Keratinocyte (primary cell): ENCODE data around the gene TAGLN2. TPM values are rescaled to one million over a fixed set of nuclear protein-coding genes. Genes with fewer than 3 reads are reported as not detected.

Experiments used
- DNase-seq: peaks from one replicate; pipeline ENCODE4 v3.0.0-alpha.2; 2011; ENCODE audit warnings: low read depth, missing footprints, low spot score
- FAIRE-seq: peaks from 2 replicates; lab custom pipeline; 2011; peaks lifted over from hg19 to GRCh38; lab: Jason Lieb, UNC
- H2AFZ ChIP-seq: 2 replicates; pipeline ENCODE4 v1.6.0; 2012; ENCODE audit warnings: low read length, control low read depth, inconsistent platforms; ENCODE audit not compliant: control insufficient read depth
- H3K27ac ChIP-seq: 2 replicates; pipeline ENCODE4 v1.5.1; 2011; ENCODE audit warnings: low read length; ENCODE audit not compliant: control insufficient read depth, insufficient read depth
- H3K27me3 ChIP-seq: 3 replicates; pipeline ENCODE4 v1.6.0; 2011; ENCODE audit warnings: low read length; ENCODE audit not compliant: control insufficient read depth, insufficient read depth; ENCODE audit errors: extremely low read depth
- H3K36me3 ChIP-seq, 2 experiments: 2 replicates in 1 of 2; 3 replicates in 1 of 2; pipeline ENCODE4 v1.5.1; 2011; ENCODE audit warnings: low read length in 2 of 2, mild to moderate bottlenecking in 1 of 2; ENCODE audit not compliant: control insufficient read depth in 2 of 2, insufficient read depth in 2 of 2; ENCODE audit errors: extremely low read depth in 1 of 2
- H3K4me1 ChIP-seq: 3 replicates; pipeline ENCODE4 v1.5.1; 2011; ENCODE audit warnings: low read length; ENCODE audit not compliant: control insufficient read depth, insufficient read depth; ENCODE audit errors: extremely low read depth
- H3K4me2 ChIP-seq: 3 replicates; pipeline ENCODE4 v1.6.0; 2011; ENCODE audit warnings: low read depth, low read length; ENCODE audit not compliant: control insufficient read depth, insufficient read depth; ENCODE audit errors: extremely low read depth
- H3K4me3 ChIP-seq, 3 experiments: fragments of 200-600 bp in 1 of 3; sonication (generic) in 1 of 3; 2 replicates in 2 of 3; 3 replicates in 1 of 3; pipeline ENCODE4 v1.5.1; 2011 to 2016; ENCODE audit warnings: low read length in 3 of 3, mild to moderate bottlenecking in 3 of 3, control low read depth in 2 of 3, inconsistent platforms in 1 of 3, low read depth in 1 of 3, mixed read lengths in 1 of 3, mixed run types in 1 of 3, moderate library complexity in 1 of 3; ENCODE audit not compliant: control insufficient read depth in 2 of 3, insufficient read depth in 2 of 3; ENCODE audit errors: extremely low read depth in 1 of 3
- H3K79me2 ChIP-seq: 2 replicates; pipeline ENCODE4 v1.6.0; 2012; ENCODE audit warnings: low read length; ENCODE audit not compliant: control insufficient read depth, insufficient read depth
- H3K9ac ChIP-seq: 3 replicates; pipeline ENCODE4 v1.6.0; 2011; ENCODE audit warnings: low read length; ENCODE audit not compliant: control insufficient read depth, insufficient read depth; ENCODE audit errors: extremely low read depth
- H3K9me1 ChIP-seq: 3 replicates; pipeline ENCODE4 v1.6.0; 2011; ENCODE audit warnings: low read length; ENCODE audit not compliant: control insufficient read depth, insufficient read depth; ENCODE audit errors: extremely low read depth
- H3K9me3 ChIP-seq: 2 replicates; pipeline ENCODE4 v1.5.1; 2012; ENCODE audit warnings: low read depth, low read length; ENCODE audit not compliant: control insufficient read depth
- H4K20me1 ChIP-seq: 3 replicates; pipeline ENCODE4 v1.6.0; 2011; ENCODE audit warnings: low read length; ENCODE audit not compliant: control insufficient read depth, insufficient read depth; ENCODE audit errors: extremely low read depth
- CTCF ChIP-seq, 3 experiments: IDR thresholded peaks in 1 of 3; conservative IDR thresholded peaks in 1 of 3; optimal IDR thresholded peaks in 1 of 3; 2 replicates in 2 of 3; 3 replicates in 1 of 3; pipeline versions ENCODE3 to v1.5.1; 2011; ENCODE audit warnings: low read length in 3 of 3, mild to moderate bottlenecking in 3 of 3, moderate library complexity in 2 of 3, control low read depth in 1 of 3, inconsistent platforms in 1 of 3; ENCODE audit not compliant: insufficient read depth in 2 of 3; ENCODE audit errors: extremely low read depth in 1 of 3
- EZH2 ChIP-seq: IDR thresholded peaks from one replicate; pipeline ENCODE4 v1.6.1; 2012; ENCODE audit warnings: inconsistent platforms, mild to moderate bottlenecking, low read length, moderate library complexity
- dilution Hi-C: fragments of 300-500 bp; cut with MboI; formaldehyde crosslinking; loops from one replicate; pipeline ENCODE4 v1.7.0; 2020; ENCODE audit warnings: low sequenced_read_pairs; ENCODE audit not compliant: extremely low pct_ligation_motif_present
- polyA plus RNA-seq, 5 experiments: library from polyadenylated mRNA; depleted of rRNA in 3 of 5; stranded (reverse) in 3 of 5; stranded (forward) in 1 of 5; unstranded in 1 of 5; fragments of >200 nt; gene quantifications; 1 replicate in 1 of 5; 2 replicates in 3 of 5; 3 replicates in 1 of 5; pipeline versions ENCODE4 v1.2.1 to v1.2.3, GENCODE V29; 2011 to 2012; ENCODE audit warnings: missing spikeins in 2 of 5, low read depth in 1 of 5, low replicate concordance in 1 of 5

Gene TAGLN2
- polyA plus RNA-seq, 1 donor (not counting 4 experiments of a cell fraction or from before 2014, with no cell fraction given), result 709 TPM

DNA sequence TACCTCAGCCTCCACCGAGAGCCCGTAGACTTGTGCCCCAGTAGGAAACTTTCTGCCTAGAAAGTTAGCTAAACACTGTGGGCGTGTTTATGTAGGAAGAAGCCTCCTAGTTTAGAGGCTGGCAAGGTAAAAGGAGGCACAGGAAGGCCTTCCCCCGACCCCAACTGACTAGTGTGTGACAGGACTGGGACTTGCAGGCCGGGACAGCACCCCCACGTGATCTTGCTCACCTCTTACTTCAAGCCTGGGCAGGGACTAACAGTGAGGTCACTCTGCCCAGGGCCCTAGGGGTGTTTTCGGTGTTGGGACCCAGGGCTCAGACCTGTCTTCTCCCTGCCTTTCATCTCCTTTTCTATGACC is 392 bp upstream of the TAGLN2 start:
- H3K9me1 ChIP-seq, result peaks cover 5% of the 10 kb centered on the region
- H3K27me3 ChIP-seq, result no peaks in the 10 kb centered on the region
- peaks cover 49% of the 10 kb centered on the region for H3K4me1 ChIP-seq
- no peak for TF ChIP-seq EZH2
- FAIRE-seq (peak; percentile 85), DNase-seq (peak; percentile 93)
- H2AFZ ChIP-seq, result peak overlapping the region; percentile 52
- peak overlapping the region; percentile 98 for H3K27ac ChIP-seq
- peaks cover 15 to 27% of the 10 kb centered on the region in 2 experiments for H3K36me3 ChIP-seq
- dilution Hi-C loops, result no loop called here
- peak overlapping the region; percentile 79 to 94 (median 92) for H3K4me3 ChIP-seq
- H3K79me2 ChIP-seq, result peaks cover 42% of the 10 kb centered on the region
- H4K20me1 ChIP-seq, result peaks cover 16% of the 10 kb centered on the region
- H3K4me2 ChIP-seq, result peak overlapping the region; percentile 90
- no peaks in the 10 kb centered on the region for H3K9me3 ChIP-seq
- peak overlapping the region; percentile 100 for H3K9ac ChIP-seq

- Histone ChIP-seq H3K9ac (peak overlapping the region; percentile 100), H3K4me2 (peak overlapping the region; percentile 90), H3K4me3 (peak overlapping the region; percentile 79 to 94 (median 92)), H2AFZ (no peak overlapping the region), H4K20me1 (peaks cover 22% of the 10 kb centered on the region), H3K27me3 (no peaks in the 10 kb centered on the region), H3K9me1 (peaks cover 8% of the 10 kb centered on the region), H3K27ac (peak overlapping the region; percentile 98), H3K36me3 (peaks cover 30 to 36% of the 10 kb centered on the region in 2 experiments), H3K79me2 (peaks cover 57% of the 10 kb centered on the region), H3K4me1 (peaks cover 49% of the 10 kb centered on the region), H3K9me3 (no peaks in the 10 kb centered on the region)
- FAIRE-seq (no peak), DNase-seq (no peak)
- dilution Hi-C loops, result no loop called here
- TF ChIP-seq CTCF (optimal IDR thresholded peaks at IDR 0.05 in 1 of 3, IDR thresholded peaks at IDR 0.05 in 1 of 3, conservative IDR thresholded peaks at IDR 0.05 in 1 of 3; ENCODE audit: extremely low read depth in 1 of 3, insufficient read depth in 2 of 3, low read length in 3 of 3) (no peak), EZH2 (no peak)
Observed at GRCh38 chr1:159924025-159924790, 1.1 kb downstream of the TAGLN2 start.
